ENCODE measurements around the gene ZNF672. TPM values are rescaled to one million over a fixed set of nuclear protein-coding genes. Genes with fewer than 3 reads are reported as not detected.

Gene ZNF672
- total RNA-seq, 1 experiment from 2014 or later = 27.6 TPM

DNA sequence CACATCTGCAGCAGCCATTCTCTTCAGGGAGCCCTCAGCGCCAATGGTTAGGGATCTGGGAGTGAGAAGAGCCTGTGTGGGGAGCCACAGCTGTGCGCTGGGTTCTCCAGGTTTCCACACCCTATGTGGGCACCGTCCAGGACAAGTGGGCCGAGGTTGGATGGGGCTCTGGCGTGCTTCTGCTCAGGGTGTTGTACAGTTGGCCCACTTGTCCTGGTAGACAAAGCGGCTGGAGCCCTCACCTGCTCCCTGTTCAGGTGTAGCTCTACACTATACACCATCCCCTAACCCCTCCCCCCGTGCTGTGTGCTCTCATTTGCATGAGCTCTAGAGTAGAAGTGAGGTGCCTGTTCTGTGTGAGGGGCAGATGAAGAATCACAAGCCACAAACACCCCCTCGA lies 24.5 kb upstream of the ZNF672 start:
- ChIA-PET CTCF (no interaction called here), RAD21 (ENCODE audit: low non-redundant PET in 1 of 2, low total read pairs in 2 of 2, uncharacterized antibody in 2 of 2, unreplicated experiment in 2 of 2) (no interaction called here), POLR2A (no interaction called here)
- H3K36me3 ChIP-seq (ENCODE audit: control insufficient read depth in 1 of 2, insufficient read depth in 2 of 2, low read length in 2 of 2) = peaks cover 6 to 26% of the 10 kb centered on the region in 2 experiments; a peak in 3 of 4 replicates
- H3K9me2 ChIP-seq (ENCODE audit: insufficient read depth) = no peaks in the 10 kb centered on the region
- H2AFZ ChIP-seq (ENCODE audit: low read depth, low read length, poor library complexity, severe bottlenecking) = no peak overlapping the region
- no peak overlapping the region for H3K27ac ChIP-seq (ENCODE audit: low read depth, low read length)
- no peaks in the 10 kb centered on the region for H3K27me3 ChIP-seq (ENCODE audit: insufficient read depth, low read length)
- no peaks in the 10 kb centered on the region for H3K4me1 ChIP-seq (ENCODE audit: control insufficient read depth in 1 of 2, insufficient read depth in 2 of 2, low read length in 2 of 2)
- no peaks in the 10 kb centered on the region for H3K9me3 ChIP-seq (ENCODE audit: control insufficient read depth in 1 of 2, insufficient read depth in 1 of 2, low read depth in 1 of 2, low read length in 2 of 2)
- intact Hi-C loops (cut with micrococcal nuclease) = no loop called here
- H4K20me1 ChIP-seq (ENCODE audit: insufficient read depth) = no peaks in the 10 kb centered on the region
- no peak overlapping the region for H3K4me2 ChIP-seq (ENCODE audit: low read length)
- H3K4me3 ChIP-seq (replicated peaks in 1 of 2; ENCODE audit: low read depth in 1 of 2, low read length in 2 of 2) = no peak overlapping the region
- TF ChIP-seq, protein P1, sequence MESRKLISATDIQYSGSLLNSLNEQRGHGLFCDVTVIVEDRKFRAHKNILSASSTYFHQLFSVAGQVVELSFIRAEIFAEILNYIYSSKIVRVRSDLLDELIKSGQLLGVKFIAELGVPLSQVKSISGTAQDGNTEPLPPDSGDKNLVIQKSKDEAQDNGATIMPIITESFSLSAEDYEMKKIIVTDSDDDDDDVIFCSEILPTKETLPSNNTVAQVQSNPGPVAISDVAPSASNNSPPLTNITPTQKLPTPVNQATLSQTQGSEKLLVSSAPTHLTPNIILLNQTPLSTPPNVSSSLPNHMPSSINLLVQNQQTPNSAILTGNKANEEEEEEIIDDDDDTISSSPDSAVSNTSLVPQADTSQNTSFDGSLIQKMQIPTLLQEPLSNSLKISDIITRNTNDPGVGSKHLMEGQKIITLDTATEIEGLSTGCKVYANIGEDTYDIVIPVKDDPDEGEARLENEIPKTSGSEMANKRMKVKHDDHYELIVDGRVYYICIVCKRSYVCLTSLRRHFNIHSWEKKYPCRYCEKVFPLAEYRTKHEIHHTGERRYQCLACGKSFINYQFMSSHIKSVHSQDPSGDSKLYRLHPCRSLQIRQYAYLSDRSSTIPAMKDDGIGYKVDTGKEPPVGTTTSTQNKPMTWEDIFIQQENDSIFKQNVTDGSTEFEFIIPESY (IDR thresholded peaks at IDR 0.05; ENCODE audit: extremely low read depth, insufficient replicate concordance, low read length) = no peak
- TF ChIP-seq EZH2 (IDR thresholded peaks at IDR 0.05) = no peak
- TF ChIP-seq, protein P2, sequence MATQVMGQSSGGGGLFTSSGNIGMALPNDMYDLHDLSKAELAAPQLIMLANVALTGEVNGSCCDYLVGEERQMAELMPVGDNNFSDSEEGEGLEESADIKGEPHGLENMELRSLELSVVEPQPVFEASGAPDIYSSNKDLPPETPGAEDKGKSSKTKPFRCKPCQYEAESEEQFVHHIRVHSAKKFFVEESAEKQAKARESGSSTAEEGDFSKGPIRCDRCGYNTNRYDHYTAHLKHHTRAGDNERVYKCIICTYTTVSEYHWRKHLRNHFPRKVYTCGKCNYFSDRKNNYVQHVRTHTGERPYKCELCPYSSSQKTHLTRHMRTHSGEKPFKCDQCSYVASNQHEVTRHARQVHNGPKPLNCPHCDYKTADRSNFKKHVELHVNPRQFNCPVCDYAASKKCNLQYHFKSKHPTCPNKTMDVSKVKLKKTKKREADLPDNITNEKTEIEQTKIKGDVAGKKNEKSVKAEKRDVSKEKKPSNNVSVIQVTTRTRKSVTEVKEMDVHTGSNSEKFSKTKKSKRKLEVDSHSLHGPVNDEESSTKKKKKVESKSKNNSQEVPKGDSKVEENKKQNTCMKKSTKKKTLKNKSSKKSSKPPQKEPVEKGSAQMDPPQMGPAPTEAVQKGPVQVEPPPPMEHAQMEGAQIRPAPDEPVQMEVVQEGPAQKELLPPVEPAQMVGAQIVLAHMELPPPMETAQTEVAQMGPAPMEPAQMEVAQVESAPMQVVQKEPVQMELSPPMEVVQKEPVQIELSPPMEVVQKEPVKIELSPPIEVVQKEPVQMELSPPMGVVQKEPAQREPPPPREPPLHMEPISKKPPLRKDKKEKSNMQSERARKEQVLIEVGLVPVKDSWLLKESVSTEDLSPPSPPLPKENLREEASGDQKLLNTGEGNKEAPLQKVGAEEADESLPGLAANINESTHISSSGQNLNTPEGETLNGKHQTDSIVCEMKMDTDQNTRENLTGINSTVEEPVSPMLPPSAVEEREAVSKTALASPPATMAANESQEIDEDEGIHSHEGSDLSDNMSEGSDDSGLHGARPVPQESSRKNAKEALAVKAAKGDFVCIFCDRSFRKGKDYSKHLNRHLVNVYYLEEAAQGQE (IDR thresholded peaks at IDR 0.05; ENCODE audit: low read depth) = no peak
- TF ChIP-seq POLR2A (IDR thresholded peaks at IDR 0.05; ENCODE audit: borderline replicate concordance, extremely low read depth, insufficient read depth, insufficient read length) = no peak
- no peak for TF ChIP-seq YY1 (IDR thresholded peaks at IDR 0.05; ENCODE audit: extremely low read depth, insufficient replicate concordance, low read depth, low read length)
- TF ChIP-seq, protein P3, sequence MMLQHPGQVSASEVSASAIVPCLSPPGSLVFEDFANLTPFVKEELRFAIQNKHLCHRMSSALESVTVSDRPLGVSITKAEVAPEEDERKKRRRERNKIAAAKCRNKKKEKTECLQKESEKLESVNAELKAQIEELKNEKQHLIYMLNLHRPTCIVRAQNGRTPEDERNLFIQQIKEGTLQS (IDR thresholded peaks at IDR 0.05) = no peak
- TF ChIP-seq POLR2AphosphoS5 (IDR thresholded peaks at IDR 0.05; ENCODE audit: low read depth, low read length) = no peak
- TF ChIP-seq FOSL1 (IDR thresholded peaks at IDR 0.05; ENCODE audit: low read depth) = no peak
- no peak for TF ChIP-seq MAX (IDR thresholded peaks at IDR 0.05)
- ATAC-seq (no peak), DNase-seq (ENCODE audit: low read depth, low spot score) (no peak)
- no peaks in the 10 kb centered on the region; the same call in 1 of the 2 replicates for H3K79me2 ChIP-seq (ENCODE audit: insufficient read depth, low read length)
- no peak overlapping the region for H3K9ac ChIP-seq (ENCODE audit: low read length)
- no TSS peak for BruUV-seq (replicated peaks)
